ENCODE results near the gene ELP6. TPM values are rescaled to one million over a fixed set of nuclear protein-coding genes. Genes with fewer than 3 reads are reported as not detected.

Gene ELP6
- total and polyA plus RNA-seq, 2 donors (not counting 1 experiment from before 2014, with no cell fraction given) = 29.4 to 32.0 TPM

- Histone ChIP-seq H3K4me1 (ENCODE audit: control insufficient read depth in 2 of 2, insufficient read depth in 2 of 2, low read length in 2 of 2) (no peaks in the 10 kb centered on the region), H3K36me3 (replicated peaks in 1 of 2; ENCODE audit: control extremely low read depth in 1 of 2, control insufficient read depth in 1 of 2, extremely low read depth in 1 of 2, insufficient read depth in 2 of 2, low read length in 1 of 2) (no peaks in the 10 kb centered on the region), H3K27me3 (replicated peaks in 1 of 4; ENCODE audit: control extremely low read depth in 1 of 4, control insufficient read depth in 3 of 4, insufficient read depth in 4 of 4, low read length in 3 of 4) (no peaks in the 10 kb centered on the region), H3K79me2 (ENCODE audit: control insufficient read depth, insufficient read depth, low read length) (peaks cover 93% of the 10 kb centered on the region), H3K9ac (ENCODE audit: low read length) (no peak overlapping the region), H3K27ac (ENCODE audit: low read length in 2 of 2) (no peak overlapping the region), H3K9me3 (ENCODE audit: control extremely low read depth in 1 of 3, control insufficient read depth in 2 of 3, insufficient read depth in 1 of 3, low read length in 2 of 3) (peaks cover 0 to under 1% (median 0%) of the 10 kb centered on the region in 3 donors), H3K4me3 (ENCODE audit: control extremely low read depth in 1 of 5, extremely low read depth in 1 of 5, insufficient read depth in 1 of 5, low read depth in 2 of 5, low read length in 4 of 5) (no peak overlapping the region), H4K20me1 (ENCODE audit: control insufficient read depth, insufficient read depth, low read length, poor library complexity, severe bottlenecking) (peaks cover 52% of the 10 kb centered on the region), H2AFZ (ENCODE audit: insufficient read depth, low read depth, low read length, poor library complexity, severe bottlenecking) (no peak overlapping the region), H3K4me2 (replicated peaks; ENCODE audit: low read depth, low read length, poor library complexity, severe bottlenecking) (no peak overlapping the region)
- 95% methylated on average over 3 of the region's 4 CpGs for WGBS (ENCODE audit: insufficient coverage)
- DNase-seq (no peak), ATAC-seq (ENCODE audit: low read depth) (no peak)
- ChIA-PET CTCF (interaction anchor here (0.6 kb wide), 1 partner anchor 309 kb away, joined by 3 read pairs; no protein-coding TSS in a partner anchor), POLR2A (no interaction called here)
- no peaks in the 10 kb centered on the region for H3K27me3 Mint-ChIP-seq
- TF ChIP-seq EZH2 (IDR thresholded peaks at IDR 0.05; ENCODE audit: borderline replicate concordance, insufficient read depth, low read depth, low read length, poor library complexity, severe bottlenecking) = no peak
- no peak for TF ChIP-seq CTCF (IDR thresholded peaks at IDR 0.05)
- no peak overlapping the region for H3K4me3 Mint-ChIP-seq
- no peaks in the 10 kb centered on the region for H3K9me3 Mint-ChIP-seq (ENCODE audit: insufficient read depth)
- no peak overlapping the region for H3K27ac Mint-ChIP-seq
- intact Hi-C loops (cut with micrococcal nuclease) = no loop called here
- peaks cover 19% of the 10 kb centered on the region for H3K4me1 Mint-ChIP-seq
These were observed 60.9 kb downstream of the ELP6 start for GRCh38 chr3:47452453-47453215.

Small RNA genes lying within 50 kb of the gene (small RNA-seq; reads per million reads assigned to genes)
- gene AC099778.2 (ENCODE audit: insufficient read length, low read depth, low replicate concordance) (not detected), gene RN7SL870P (ENCODE audit: insufficient read length, low read depth, low replicate concordance) (not detected)

Other genes with a start within 250 kb of the ELP6 start
- 1.3 and 3.0 TPM in 2 replicates for gene KIF9, start 230.9 kb downstream of the ELP6 start, total RNA-seq
- gene KIF9, start 230.9 kb downstream of the ELP6 start, polyA plus RNA-seq = 3.8 and 6.4 TPM in 2 replicates
- 30.9 and 33.0 TPM in 2 replicates for gene KLHL18, start 230.8 kb downstream of the ELP6 start, total RNA-seq
- 34.5 and 50.8 TPM in 2 replicates for gene KLHL18, start 230.8 kb downstream of the ELP6 start, polyA plus RNA-seq
- gene PTPN23, start 132.7 kb downstream of the ELP6 start, total RNA-seq = 68.8 TPM in 2 replicates
- gene PTPN23, start 132.7 kb downstream of the ELP6 start, polyA plus RNA-seq = 20.0 and 21.3 TPM in 2 replicates
- gene SCAP, start 37.8 kb downstream of the ELP6 start, total RNA-seq = 100.0 and 113 TPM in 2 replicates
- 44.0 and 55.8 TPM in 2 replicates for gene SCAP, start 37.8 kb downstream of the ELP6 start, polyA plus RNA-seq
- gene CSPG5, start 65.2 kb upstream of the ELP6 start, total RNA-seq = 0.68 and 0.99 TPM in 2 replicates
- 0.04 and 0.06 TPM in 2 replicates for gene CSPG5, start 65.2 kb upstream of the ELP6 start, polyA plus RNA-seq

Data from B cell (primary cell).